H9 (cell line): Measurements from ENCODE around the gene ARHGAP15. TPM values are rescaled to one million over a fixed set of nuclear protein-coding genes. Genes with fewer than 3 reads are reported as not detected.

Experiments used
- DNase-seq: peaks from one replicate; pipeline ENCODE4 v3.0.0-alpha.2; 2017
- H2AFZ ChIP-seq: one replicate; pipeline ENCODE4 v1.6.1; 2013; ENCODE audit warnings: mild to moderate bottlenecking, low read length, control low read depth, moderate library complexity
- H2AK5ac ChIP-seq: 2 replicates; pipeline ENCODE4 v1.6.1; 2013; ENCODE audit warnings: low read length, control low read depth, mixed read lengths; ENCODE audit not compliant: insufficient read length
- H2BK120ac ChIP-seq: one replicate; pipeline ENCODE4 v1.6.1; 2013; ENCODE audit warnings: low read depth, mild to moderate bottlenecking, low read length, control low read depth, inconsistent platforms; ENCODE audit not compliant: poor library complexity, severe bottlenecking
- H2BK12ac ChIP-seq: 2 replicates; pipeline ENCODE4 v1.6.1; 2013; ENCODE audit warnings: low read length, control low read depth, mixed read lengths, low read depth; ENCODE audit not compliant: insufficient read length
- H2BK15ac ChIP-seq: 2 replicates; pipeline ENCODE4 v1.6.1; 2013; ENCODE audit warnings: low read depth, low read length, control low read depth
- H2BK20ac ChIP-seq: one replicate; pipeline ENCODE4 v1.6.1; 2013; ENCODE audit warnings: low read depth, mild to moderate bottlenecking, low read length, control low read depth, inconsistent platforms; ENCODE audit not compliant: poor library complexity, severe bottlenecking
- H2BK5ac ChIP-seq: 2 replicates; pipeline ENCODE4 v1.6.1; 2013; ENCODE audit warnings: low read length, control low read depth, mixed read lengths; ENCODE audit not compliant: insufficient read length
- H3K14ac ChIP-seq: 2 replicates; pipeline ENCODE4 v1.6.1; 2013; ENCODE audit warnings: low read length, control low read depth; ENCODE audit not compliant: insufficient read depth
- H3K18ac ChIP-seq: 2 replicates; pipeline ENCODE4 v1.6.1; 2013; ENCODE audit warnings: low read depth, mild to moderate bottlenecking, mixed read lengths, low read length, control low read depth; ENCODE audit not compliant: insufficient read length
- H3K23ac ChIP-seq: 2 replicates; pipeline ENCODE4 v1.6.1; 2013; ENCODE audit warnings: low read length, control low read depth, mixed read lengths, low read depth; ENCODE audit not compliant: insufficient read length
- H3K23me2 ChIP-seq: 2 replicates; pipeline ENCODE4 v1.6.1; 2013; ENCODE audit warnings: low read depth, mild to moderate bottlenecking, mixed read lengths, low read length, control low read depth; ENCODE audit not compliant: insufficient read length, poor library complexity, severe bottlenecking
- H3K27ac ChIP-seq: 2 replicates; pipeline ENCODE4 v1.5.1; 2013; ENCODE audit warnings: low read length, control low read depth, mixed read lengths, low read depth; ENCODE audit not compliant: insufficient read length
- H3K27me3 ChIP-seq: 2 replicates; pipeline ENCODE4 v1.6.1; 2013; ENCODE audit warnings: low read length, control low read depth, inconsistent platforms; ENCODE audit not compliant: insufficient read depth
- H3K4ac ChIP-seq: 2 replicates; pipeline ENCODE4 v1.6.1; 2013; ENCODE audit warnings: low read depth, mild to moderate bottlenecking, control low read depth, inconsistent platforms, low read length, moderate library complexity
- H3K4me1 ChIP-seq: 2 replicates; pipeline ENCODE4 v1.6.1; 2013; ENCODE audit warnings: low read length, control low read depth, inconsistent platforms; ENCODE audit not compliant: insufficient read depth
- H3K4me2 ChIP-seq: 2 replicates; pipeline ENCODE4 v1.6.1; 2013; ENCODE audit warnings: low read length, control low read depth, mixed read lengths; ENCODE audit not compliant: insufficient read length, insufficient read depth
- H3K56ac ChIP-seq: 2 replicates; pipeline ENCODE4 v1.6.1; 2013; ENCODE audit warnings: low read depth, mild to moderate bottlenecking, mixed read lengths, low read length, control low read depth; ENCODE audit not compliant: insufficient read length
- H3K79me1 ChIP-seq: 2 replicates; pipeline ENCODE4 v1.6.1; 2013; ENCODE audit warnings: low read depth, mild to moderate bottlenecking, moderate library complexity, low read length, control low read depth, inconsistent platforms; ENCODE audit not compliant: insufficient read depth, poor library complexity, severe bottlenecking
- H3K79me2 ChIP-seq: 2 replicates; pipeline ENCODE4 v1.6.1; 2013; ENCODE audit warnings: low read length, control low read depth, inconsistent platforms; ENCODE audit not compliant: insufficient read depth
- H3K9ac ChIP-seq: 2 replicates; pipeline ENCODE4 v1.6.1; 2013; ENCODE audit warnings: low read length, control low read depth, mixed read lengths; ENCODE audit not compliant: insufficient read length; ENCODE audit errors: extremely low read depth
- H3K9me3 ChIP-seq: one replicate; pipeline ENCODE4 v1.6.1; 2013; ENCODE audit warnings: low read depth, low read length, inconsistent platforms; ENCODE audit not compliant: control insufficient read depth
- H3T11ph ChIP-seq: one replicate; pipeline ENCODE4 v1.6.1; 2013; ENCODE audit warnings: mild to moderate bottlenecking, low read length, control low read depth, inconsistent platforms
- H4K20me1 ChIP-seq: one replicate; pipeline ENCODE4 v1.6.1; 2013; ENCODE audit not compliant: control insufficient read depth, insufficient read length, insufficient read depth
- H4K5ac ChIP-seq: 2 replicates; pipeline ENCODE4 v1.6.1; 2013; ENCODE audit warnings: low read depth, mild to moderate bottlenecking, mixed read lengths, low read length, control low read depth; ENCODE audit not compliant: insufficient read length
- H4K8ac ChIP-seq: replicated peaks from 2 replicates; pipeline ENCODE4 v1.6.1; 2013; ENCODE audit warnings: low read length, control low read depth, mixed read lengths, low read depth; ENCODE audit not compliant: insufficient read length
- H4K91ac ChIP-seq: 2 replicates; pipeline ENCODE4 v1.6.1; 2013; ENCODE audit warnings: low read depth, mild to moderate bottlenecking, moderate library complexity, mixed read lengths, low read length, control low read depth; ENCODE audit not compliant: insufficient read length
- H3K27ac Mint-ChIP-seq, 3 experiments: 2 replicates in 2 of 3; 3 replicates in 1 of 3; pipeline ENCODE4 v1.8.0; 2020 to 2021; ENCODE audit warnings: mixed read lengths in 3 of 3, mild to moderate bottlenecking in 1 of 3, moderate library complexity in 1 of 3
- H3K27me3 Mint-ChIP-seq: 2 replicates; pipeline ENCODE4 v1.8.0; 2021; ENCODE audit warnings: low read depth, mild to moderate bottlenecking, moderate library complexity, mixed read lengths
- H3K36me3 Mint-ChIP-seq, 3 experiments: 2 replicates in 2 of 3; 3 replicates in 1 of 3; pipeline ENCODE4 v1.8.0; 2020 to 2021; ENCODE audit warnings: low read depth in 3 of 3, mixed read lengths in 3 of 3; ENCODE audit not compliant: insufficient read depth in 1 of 3
- H3K4me1 Mint-ChIP-seq, 2 experiments: 2 replicates each; pipeline ENCODE4 v1.8.0; 2020; ENCODE audit warnings: mixed read lengths in 2 of 2
- H3K4me3 Mint-ChIP-seq, 2 experiments: 2 replicates in 1 of 2; 3 replicates in 1 of 2; pipeline ENCODE4 v1.8.0; 2020 to 2021; ENCODE audit warnings: mild to moderate bottlenecking in 2 of 2, mixed read lengths in 2 of 2, moderate library complexity in 1 of 2
- H3K9me3 Mint-ChIP-seq, 2 experiments: 2 replicates in 1 of 2; 3 replicates in 1 of 2; pipeline ENCODE4 v1.8.0; 2020; ENCODE audit warnings: mild to moderate bottlenecking in 2 of 2, mixed read lengths in 2 of 2, moderate library complexity in 1 of 2
- WGBS: extraction: QIAGEN DNeasy Blood & Tissue Kit; methylation state at CpG from one replicate; pipeline ENCODE4 v1.1.7; 2013; ENCODE audit warnings: missing lambda C conversion rate, low lambda C conversion rate, mixed read lengths; ENCODE audit not compliant: insufficient read length; ENCODE audit errors: extremely low coverage; 5-methylcytosine and 5-hydroxymethylcytosine counted together
- total RNA-seq: library from RNA; stranded (reverse); gene quantifications from 2 replicates; pipeline ENCODE4 v1.2.1, GENCODE V29; 2021
- TF ChIP-seq, protein P1 (sequence below): fragments of 200-600 bp; sonication (generic); conservative IDR thresholded peaks from 3 replicates; pipeline ENCODE4 v1.8.0; 2021; ENCODE audit warnings: antibody characterized with exemption, mild to moderate bottlenecking

Gene ARHGAP15
- total RNA-seq, 1 experiment from 2014 or later = not detected

DNA sequence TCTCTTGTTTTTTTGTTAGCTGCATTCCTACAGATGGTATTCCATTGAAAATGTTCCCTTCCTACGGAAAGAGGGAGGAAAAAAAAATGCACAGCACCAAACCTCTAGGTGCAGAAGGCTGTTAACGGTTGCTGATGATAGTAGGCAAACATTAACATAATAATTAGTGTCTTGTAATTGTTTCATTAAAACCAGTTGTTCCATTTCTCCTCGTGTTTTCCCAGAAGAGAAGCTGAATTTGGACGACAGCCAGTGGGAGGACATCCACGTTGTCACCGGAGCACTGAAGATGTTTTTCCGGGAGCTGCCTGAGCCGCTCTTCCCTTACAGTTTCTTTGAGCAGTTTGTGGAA, 494.7 kb downstream of the ARHGAP15 start:
- Histone ChIP-seq H4K5ac (no peak overlapping the region), H3K27me3 (no peaks in the 10 kb centered on the region), H3K23me2 (no peaks in the 10 kb centered on the region), H4K91ac (no peak overlapping the region), H3K4ac (no peak overlapping the region), H4K8ac (no peak overlapping the region), H3K9ac (no peak overlapping the region), H3K79me2 (no peaks in the 10 kb centered on the region), H2AFZ (no peak overlapping the region), H3T11ph (no peak overlapping the region), H4K20me1 (no peaks in the 10 kb centered on the region), H3K4me2 (no peak overlapping the region), H3K18ac (no peak overlapping the region), H3K56ac (no peak overlapping the region), H3K9me3 (no peaks in the 10 kb centered on the region), H2BK12ac (no peak overlapping the region), H2AK5ac (no peak overlapping the region), H2BK20ac (no peak overlapping the region), H3K27ac (no peak overlapping the region), H2BK120ac (no peak overlapping the region), H3K14ac (no peak overlapping the region), H3K23ac (no peak overlapping the region), H3K4me1 (no peaks in the 10 kb centered on the region), H2BK5ac (no peak overlapping the region), H3K79me1 (no peaks in the 10 kb centered on the region), H2BK15ac (no peak overlapping the region)
- Mint-ChIP-seq H3K9me3 (peaks cover 3 to 6% of the 10 kb centered on the region in 2 experiments; a peak in 2 of 5 replicates), H3K36me3 (peaks cover 0 to 3% (median 0%) of the 10 kb centered on the region in 3 experiments; a peak in 2 of 7 replicates), H3K27ac (no peak overlapping the region), H3K4me3 (no peak overlapping the region), H3K4me1 (0 out of 4 replicates have a peak, but pooled peaks cover 0 to 5% of the 10 kb centered on the region in 2 experiments), H3K27me3 (no peaks in the 10 kb centered on the region)
- WGBS = no CpG with 5 or more reads among the region's 8 CpGs
- DNase-seq = no peak
- TF ChIP-seq, protein P1, sequence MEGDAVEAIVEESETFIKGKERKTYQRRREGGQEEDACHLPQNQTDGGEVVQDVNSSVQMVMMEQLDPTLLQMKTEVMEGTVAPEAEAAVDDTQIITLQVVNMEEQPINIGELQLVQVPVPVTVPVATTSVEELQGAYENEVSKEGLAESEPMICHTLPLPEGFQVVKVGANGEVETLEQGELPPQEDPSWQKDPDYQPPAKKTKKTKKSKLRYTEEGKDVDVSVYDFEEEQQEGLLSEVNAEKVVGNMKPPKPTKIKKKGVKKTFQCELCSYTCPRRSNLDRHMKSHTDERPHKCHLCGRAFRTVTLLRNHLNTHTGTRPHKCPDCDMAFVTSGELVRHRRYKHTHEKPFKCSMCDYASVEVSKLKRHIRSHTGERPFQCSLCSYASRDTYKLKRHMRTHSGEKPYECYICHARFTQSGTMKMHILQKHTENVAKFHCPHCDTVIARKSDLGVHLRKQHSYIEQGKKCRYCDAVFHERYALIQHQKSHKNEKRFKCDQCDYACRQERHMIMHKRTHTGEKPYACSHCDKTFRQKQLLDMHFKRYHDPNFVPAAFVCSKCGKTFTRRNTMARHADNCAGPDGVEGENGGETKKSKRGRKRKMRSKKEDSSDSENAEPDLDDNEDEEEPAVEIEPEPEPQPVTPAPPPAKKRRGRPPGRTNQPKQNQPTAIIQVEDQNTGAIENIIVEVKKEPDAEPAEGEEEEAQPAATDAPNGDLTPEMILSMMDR = no peak
